Skin of body (tissue), 2 donors: ENCODE measurements around the gene CYP51A1. TPM values are rescaled to one million over a fixed set of nuclear protein-coding genes. Genes with fewer than 3 reads are reported as not detected.
"Not testable (repeated sequence)": the region's sequence is repeated elsewhere in the genome, so short reads cannot be mapped to it uniquely, and the experiment has no call there.

Source experiments
- DNase-seq: peaks from one replicate; lab custom pipeline; 2025; lab: John Stamatoyannopoulos, UW
- total RNA-seq: library from RNA; depleted of rRNA; stranded (reverse); fragments of >200 nt; gene quantifications from one replicate; pipeline ENCODE4 v1.2.3, GENCODE V29; 2014

Gene CYP51A1
- total RNA-seq, 1 donor from 2014 or later, result 87.1 TPM

- DNase-seq, result no peak
Measured at GRCh38 chr7:92131764-92132330, 2.4 kb downstream of the CYP51A1 start.

- no peak for DNase-seq
Measured at GRCh38 chr7:92131093-92131492, 3.2 kb downstream of the CYP51A1 start.

DNA sequence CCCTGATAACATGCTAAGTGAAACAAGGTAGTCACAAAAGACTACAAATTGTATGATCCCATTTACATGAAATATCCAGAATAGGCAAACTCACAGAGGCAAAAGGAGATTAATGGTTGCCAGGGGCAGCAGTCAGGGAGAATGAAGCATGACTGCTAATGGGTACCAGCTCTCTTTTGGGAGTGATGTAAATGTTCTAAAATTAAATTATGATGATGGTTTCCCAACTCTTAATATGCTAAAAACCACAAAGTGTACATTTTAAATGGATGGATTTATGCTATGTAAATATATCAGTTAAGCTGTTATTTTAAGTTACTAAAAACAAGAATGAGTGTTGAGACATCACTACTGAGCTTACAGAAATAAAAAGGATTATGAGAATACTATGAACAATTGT, 12.6 kb downstream of the CYP51A1 start:
- DNase-seq, result no peak

DNA sequence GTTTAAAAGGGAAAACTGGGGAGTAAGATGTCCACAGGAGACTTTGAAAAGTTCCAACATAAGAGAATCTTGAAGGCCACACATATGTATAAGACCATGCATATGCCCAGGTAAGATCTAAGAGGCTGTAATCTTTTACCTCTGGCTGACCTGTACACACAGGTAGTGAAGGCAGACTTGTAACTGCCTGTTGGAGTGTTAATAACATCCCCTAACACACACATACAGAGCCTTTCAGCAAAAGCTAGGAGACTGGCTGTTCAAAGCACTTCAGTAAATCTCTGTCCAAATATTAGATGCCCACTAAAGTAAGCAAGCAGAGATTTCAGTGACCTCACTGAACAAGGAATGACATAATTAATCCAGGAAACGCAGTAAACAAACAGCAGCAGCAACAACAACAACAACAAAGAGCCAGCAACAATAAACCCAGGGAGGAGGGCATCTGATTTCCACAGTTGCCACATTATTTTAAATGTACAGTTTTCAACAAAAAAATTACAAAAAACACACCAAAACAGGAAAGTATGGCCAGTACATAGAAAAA, 15.0 kb downstream of the CYP51A1 start:
- no peak for DNase-seq

- no peak for DNase-seq
Measured at GRCh38 chr7:92116949-92117348, 17.3 kb downstream of the CYP51A1 start.

- no peak for DNase-seq
Measured at GRCh38 chr7:92115821-92116220, 18.5 kb downstream of the CYP51A1 start.

DNA sequence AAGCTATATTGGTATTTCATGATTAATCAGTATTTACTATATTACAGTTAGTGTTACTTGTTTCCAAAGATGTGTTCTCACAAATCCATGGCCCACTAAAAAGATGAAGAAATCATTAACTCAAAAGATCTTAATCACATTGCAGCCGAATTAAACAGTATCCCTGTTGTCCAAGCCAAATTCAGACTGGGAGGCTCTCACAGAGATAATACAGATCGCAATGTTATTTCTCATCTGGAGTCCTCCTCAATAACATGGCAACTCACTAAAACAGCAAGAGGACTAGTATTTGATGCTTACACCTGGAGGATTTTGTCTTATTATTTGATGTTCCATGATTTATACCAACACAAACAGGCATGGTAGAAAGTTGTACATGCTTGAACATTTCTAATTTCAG, 23.4 kb downstream of the CYP51A1 start:
- no peak for DNase-seq

DNA sequence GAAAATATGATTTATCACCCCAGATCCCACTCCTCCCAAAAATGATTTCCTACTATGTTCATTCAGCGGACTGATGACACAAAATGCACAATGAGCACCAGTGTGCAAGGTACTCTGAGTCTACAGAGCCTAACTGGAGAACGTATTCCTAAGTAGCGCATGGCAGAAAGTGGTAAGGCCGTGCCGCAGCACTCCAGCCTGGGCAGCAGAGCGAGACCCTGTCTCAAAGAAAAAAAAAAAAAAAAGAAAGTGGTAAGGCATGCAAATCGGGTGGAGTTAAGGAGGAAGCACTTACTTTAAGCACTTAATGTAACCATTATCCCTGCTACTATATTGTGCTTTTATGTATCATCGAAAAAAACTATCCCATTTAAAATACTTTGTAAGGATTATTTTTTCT, 25.5 kb downstream of the CYP51A1 start:
- no peak for DNase-seq

DNA sequence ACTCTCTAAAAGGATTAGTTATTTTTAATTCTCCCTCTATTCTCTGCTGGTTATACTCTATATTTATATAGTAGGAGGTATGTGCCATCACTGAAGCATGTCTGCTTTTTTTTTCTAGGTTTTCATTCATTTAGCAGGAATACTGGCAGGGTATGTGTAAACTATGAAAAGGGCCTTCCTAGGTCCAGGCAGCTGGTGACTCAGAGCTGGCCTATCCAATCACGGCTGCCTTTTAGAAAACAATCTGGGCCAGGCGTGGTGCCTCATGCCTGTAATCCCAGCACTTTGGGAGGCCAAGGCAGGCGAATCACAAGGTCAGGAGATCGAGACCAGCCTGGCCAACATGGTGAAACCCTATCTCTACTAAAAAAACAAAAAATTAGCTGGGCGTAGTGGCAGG, 31.4 kb downstream of the CYP51A1 start:
- not testable (repeated sequence) for DNase-seq

GRCh38 chr7:92100534-92100933, 33.7 kb downstream of the CYP51A1 start:
- no peak for DNase-seq

DNA sequence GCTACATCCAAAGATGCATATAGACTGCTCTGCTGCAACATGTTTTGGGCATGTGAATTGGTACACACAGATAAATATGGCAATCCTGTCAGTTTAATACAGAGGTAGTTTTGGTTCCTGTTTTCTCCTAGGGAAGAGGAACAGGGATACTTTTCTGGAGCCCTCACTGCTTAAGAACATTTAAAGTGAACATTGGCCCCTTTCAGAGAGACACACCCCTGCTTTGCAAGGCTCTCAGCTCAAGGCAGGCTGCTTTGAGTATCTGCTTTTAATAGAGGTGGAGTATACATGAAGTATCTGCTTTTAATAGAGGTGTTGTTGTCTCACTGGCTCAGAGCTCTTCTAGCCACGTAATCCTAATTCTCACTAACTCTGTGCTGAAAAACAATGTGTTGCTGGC, 38.9 kb downstream of the CYP51A1 start:
- no peak for DNase-seq

GRCh38 chr7:92092210-92092609, 42.1 kb downstream of the CYP51A1 start:
- no peak for DNase-seq

DNA sequence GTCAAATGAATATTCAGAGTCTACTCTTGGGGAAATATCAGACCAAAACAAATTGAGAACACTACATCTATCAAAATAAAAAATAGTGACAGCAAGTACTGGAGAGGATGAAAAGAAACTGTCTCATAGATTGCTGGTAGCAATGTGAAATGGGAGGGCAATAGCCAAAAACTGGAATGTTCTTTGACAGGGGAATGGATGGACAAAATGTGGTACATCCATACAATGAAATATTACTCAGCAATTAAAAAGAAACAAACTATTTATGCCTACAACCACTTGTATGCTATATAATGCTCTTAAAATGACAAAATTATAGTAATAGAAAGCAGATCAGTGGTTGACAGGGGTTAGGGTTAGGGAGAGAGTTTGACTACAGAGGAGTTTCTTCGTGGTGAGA, 46.0 kb downstream of the CYP51A1 start:
- DNase-seq, result no peak

GRCh38 chr7:92083922-92084321, 50.4 kb downstream of the CYP51A1 start:
- DNase-seq, result not testable (repeated sequence)

- no peak for DNase-seq
Measured at GRCh38 chr7:92076509-92076908, 57.8 kb downstream of the CYP51A1 start.

DNA sequence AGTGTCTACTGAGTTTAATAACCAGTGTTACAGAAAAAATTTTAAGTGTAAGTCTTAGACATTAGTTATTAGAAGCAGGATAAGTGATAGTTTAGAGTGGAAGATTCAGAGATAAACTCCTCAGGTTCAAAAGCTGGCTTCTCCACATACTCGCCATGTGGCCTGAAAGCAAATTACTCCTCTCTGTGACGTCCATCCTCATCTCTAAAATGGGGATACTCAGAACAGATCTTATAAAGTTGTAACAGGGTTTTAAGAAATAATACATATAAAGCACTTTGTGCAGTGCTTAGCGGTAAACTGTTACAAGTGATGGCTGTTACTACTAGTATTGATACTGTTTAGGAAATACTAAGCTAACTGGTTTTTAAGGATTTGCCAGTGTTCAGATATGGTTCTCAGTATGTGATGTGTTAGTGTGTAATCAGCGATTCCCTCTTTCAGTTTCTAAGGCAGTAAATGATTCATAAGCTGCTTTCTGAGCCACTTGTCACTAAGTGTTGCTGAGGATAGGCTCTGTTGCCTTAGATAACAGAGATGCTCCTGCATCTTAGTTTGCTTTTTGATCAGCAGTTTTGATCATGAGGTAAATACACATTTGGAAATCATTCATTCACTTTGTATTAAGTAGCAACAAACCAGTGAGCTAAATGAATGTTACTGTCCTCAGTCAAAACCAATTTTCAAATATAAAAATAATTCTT, 58.7 kb downstream of the CYP51A1 start:
- DNase-seq, result no peak

DNA sequence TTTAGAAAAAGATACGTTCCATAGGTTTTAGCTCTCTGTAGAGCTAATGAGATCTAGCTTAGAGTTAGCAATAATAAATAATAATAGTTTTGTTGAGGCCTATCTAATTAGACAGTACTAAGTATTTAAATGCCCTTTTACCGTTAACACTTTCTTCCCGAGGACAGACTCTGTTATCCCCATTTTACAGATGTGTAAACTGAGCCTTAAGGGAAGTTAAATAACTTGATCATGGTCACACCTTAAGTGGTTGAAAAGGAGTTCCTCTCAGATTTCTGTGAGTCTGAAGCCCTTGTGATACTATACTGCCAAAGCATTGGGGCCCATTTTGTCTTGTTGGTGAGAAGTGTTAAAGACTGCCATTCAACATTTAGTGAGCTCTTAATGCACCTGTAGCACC, 61.6 kb downstream of the CYP51A1 start:
- no peak for DNase-seq

GRCh38 chr7:92072121-92072520, 62.2 kb downstream of the CYP51A1 start:
- no peak for DNase-seq

DNA sequence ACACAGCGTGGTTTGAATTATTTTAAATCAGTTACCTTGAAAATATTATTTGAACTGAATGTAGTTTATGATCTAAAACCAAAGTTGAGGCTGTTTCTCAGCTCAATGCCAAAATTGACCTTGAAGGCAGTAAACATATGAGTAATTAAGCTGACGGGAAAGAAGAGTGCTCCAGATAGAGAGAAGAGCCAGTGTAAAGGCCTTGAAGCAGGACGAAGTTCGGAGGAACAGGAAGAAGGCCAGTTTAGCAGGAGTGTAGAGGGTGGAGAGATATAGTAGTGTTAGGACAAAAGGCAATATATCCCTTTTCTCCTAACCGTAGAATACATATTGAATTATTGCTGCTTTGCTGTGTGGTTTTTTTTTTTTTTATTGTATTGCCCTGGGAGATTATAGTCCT, 63.2 kb downstream of the CYP51A1 start:
- no peak for DNase-seq

DNA sequence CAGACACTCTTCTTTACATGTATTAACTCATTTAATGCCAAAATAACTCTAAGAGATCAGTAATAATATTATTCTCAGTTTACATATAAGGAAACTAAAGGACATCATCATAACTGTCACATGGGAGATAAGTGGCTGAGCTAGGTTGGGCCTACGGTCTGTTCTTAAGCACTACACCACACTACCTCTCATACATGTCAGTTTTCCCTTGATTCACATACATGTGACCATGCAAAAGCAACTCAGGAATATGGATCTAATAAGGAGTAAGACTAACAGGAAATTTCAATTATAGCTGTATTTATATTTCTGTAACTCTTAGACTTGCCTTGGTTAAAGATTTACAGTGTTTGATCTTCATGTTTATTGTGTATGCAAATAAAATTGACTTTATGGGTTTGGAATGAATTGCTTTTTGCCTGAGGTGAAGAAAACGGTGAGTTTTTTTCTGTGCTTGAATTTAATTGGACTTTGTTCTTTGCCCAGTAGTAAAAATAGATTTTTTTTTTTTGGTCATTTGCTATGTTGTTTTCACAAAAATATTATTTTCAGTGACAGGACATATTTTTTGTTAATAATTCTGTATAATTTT, 69.7 kb downstream of the CYP51A1 start:
- DNase-seq, result no peak
